GM12878 (cell line): Measurements from ENCODE around the gene RFT1.

Experiments
- BHLHE40 ChIP-seq, 2 experiments: fragments of 450-650 bp in 1 of 2; IDR thresholded peaks; 2 replicates each; pipeline ENCODE4 v1.6.1; 2011 to 2017; ENCODE audit warnings: low read depth in 2 of 2, borderline replicate concordance in 1 of 2, improper control_type of control experiment in 1 of 2, low read length in 1 of 2, mild to moderate bottlenecking in 1 of 2
- CREM ChIP-seq: IDR thresholded peaks from 2 replicates; pipeline ENCODE4 v1.6.1; 2014; ENCODE audit warnings: antibody characterized with exemption, low read depth
- POLR2A ChIP-seq: IDR thresholded peaks from 2 replicates; pipeline ENCODE4 v1.6.1; 2011; ENCODE audit warnings: low read depth, mild to moderate bottlenecking, low read length

- TF ChIP-seq POLR2A (no peak), BHLHE40 (IDR thresholded peaks at IDR 0.05; ENCODE audit: borderline replicate concordance in 1 of 2, low read depth in 2 of 2, low read length in 1 of 2) (no peak), CREM (no peak)
Measured at GRCh38 chr3:53109891-53110771, 20.1 kb downstream of the RFT1 start.
